IPS-NIHi7 (cell line): ENCODE data around the gene ADGB.

Experiments used
- DNase-seq: peaks from one replicate; pipeline ENCODE4 v3.0.0; 2012; ENCODE audit warnings: mixed read lengths; ENCODE audit errors: extremely low spot score

Gene ADGB

DNA sequence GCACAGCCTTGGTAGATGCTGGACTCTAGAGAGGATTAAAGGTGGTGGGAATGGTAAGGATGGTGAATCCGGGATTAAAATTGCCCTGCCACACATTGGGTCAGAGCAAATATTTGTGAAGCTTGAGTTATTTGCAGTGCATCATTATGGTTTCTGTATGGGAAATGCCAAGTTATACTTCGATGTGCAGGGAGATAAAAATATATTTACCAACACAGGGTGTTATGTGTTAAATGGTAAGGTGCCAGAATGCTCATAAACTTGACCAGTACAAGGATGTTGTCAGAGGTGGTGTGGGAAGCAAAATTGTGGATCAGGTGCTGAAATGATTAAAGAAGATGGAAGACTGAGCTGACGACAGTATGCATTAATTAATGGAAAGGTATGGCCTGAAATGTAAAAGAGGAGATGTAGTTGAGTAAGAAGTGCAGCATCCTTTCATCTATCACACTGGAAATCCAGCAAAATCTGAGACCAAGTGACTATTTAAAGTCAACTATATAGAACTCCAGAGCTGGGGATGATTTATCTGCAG lies 262.3 kb downstream of the ADGB start:
- no peak for DNase-seq

DNA sequence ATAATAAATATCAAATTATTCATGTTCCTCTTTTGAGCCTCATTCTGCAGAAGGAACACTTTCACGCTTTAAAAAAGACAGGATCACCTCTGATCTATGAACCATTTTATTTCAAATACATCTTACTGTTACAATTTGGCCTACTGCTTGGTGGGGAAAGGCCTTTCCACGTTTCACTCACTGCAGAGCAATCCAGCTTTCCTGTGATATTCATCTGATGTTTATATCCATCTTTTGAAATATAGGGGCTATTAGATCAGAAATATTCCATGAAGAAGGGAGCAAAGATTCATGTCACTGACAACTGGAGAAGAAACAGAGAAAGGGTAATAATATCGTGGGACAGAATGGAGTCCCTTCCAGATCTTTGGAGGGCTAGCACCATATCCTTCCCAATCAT lies 262.9 kb downstream of the ADGB start:
- DNase-seq = no peak

DNA sequence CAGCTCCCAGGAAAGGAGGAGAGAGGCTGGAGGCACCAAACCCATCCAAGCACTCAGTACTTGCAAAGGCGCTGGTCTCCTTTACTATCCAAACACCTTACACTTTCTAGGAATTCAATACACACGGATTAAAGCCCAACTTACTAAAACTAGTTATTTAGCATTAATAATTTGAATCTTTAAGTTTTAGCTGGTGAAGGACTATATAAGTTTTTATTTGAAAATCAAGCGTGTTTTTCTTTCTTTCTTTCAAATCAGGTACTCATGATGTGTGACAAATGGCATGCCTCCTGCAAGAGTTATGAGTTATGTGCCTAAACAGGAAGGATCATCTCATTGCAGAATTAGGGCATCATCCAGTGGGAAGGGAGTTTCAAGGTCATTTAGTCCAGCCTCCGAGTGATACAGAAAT lies 263.7 kb downstream of the ADGB start:
- no peak for DNase-seq

DNA sequence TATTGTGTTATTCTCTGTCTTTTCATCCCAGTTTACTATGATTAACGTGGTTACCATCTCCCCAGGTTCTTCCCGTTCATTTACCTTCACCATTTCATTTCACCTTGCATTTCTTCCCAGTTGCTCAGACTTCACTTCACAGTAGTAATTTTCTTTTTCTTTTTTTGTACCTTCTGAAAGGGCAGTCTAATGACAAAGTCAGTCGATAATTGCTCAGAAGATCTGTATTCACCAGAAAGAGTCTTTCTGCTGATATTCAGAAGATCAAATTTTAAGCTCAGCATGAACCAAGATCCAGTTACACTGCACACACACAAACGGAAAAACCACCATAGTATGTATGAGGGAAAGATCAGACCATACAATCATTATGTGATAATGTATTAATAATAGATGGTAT lies 265.5 kb downstream of the ADGB start:
- DNase-seq = no peak

- DNase-seq = no peak
Measured at GRCh38 chr6:146864885-146865284, 266.1 kb downstream of the ADGB start.
